Suprapubic skin (tissue), 4 donors: ENCODE results near the gene SPAG16. TPM values are rescaled to one million over a fixed set of nuclear protein-coding genes. Genes with fewer than 3 reads are reported as not detected.
"Not testable (repeated sequence)": the region's sequence is repeated elsewhere in the genome, so short reads cannot be mapped to it uniquely, and the experiment has no call there.

Experiments used
- DNase-seq, 2 donors: peaks; one replicate each; pipeline ENCODE4 v3.0.0-alpha.2; 2019; ENCODE audit warnings: low spot score in 2 of 2
- H3K27ac ChIP-seq: fragments of 200-600 bp; sonication (generic); one replicate; pipeline ENCODE4 v1.5.1; 2019
- H3K27me3 ChIP-seq: fragments of 200-600 bp; sonication (generic); one replicate; pipeline ENCODE4 v1.5.1; 2019
- H3K36me3 ChIP-seq: fragments of 200-600 bp; sonication (generic); one replicate; pipeline ENCODE4 v1.5.1; 2019
- H3K4me1 ChIP-seq: fragments of 200-600 bp; sonication (generic); one replicate; pipeline ENCODE4 v1.5.1; 2019
- H3K4me3 ChIP-seq: fragments of 200-600 bp; sonication (generic); one replicate; pipeline ENCODE4 v1.5.1; 2019; ENCODE audit warnings: mild to moderate bottlenecking
- H3K9me3 ChIP-seq: fragments of 200-600 bp; sonication (generic); one replicate; pipeline ENCODE4 v1.5.1; 2019
- CTCF ChIP-seq, 2 donors: fragments of 200-600 bp in 1 of 2; fragments of 450-650 bp in 1 of 2; sonication (generic) in 1 of 2; IDR thresholded peaks; one replicate each; pipeline ENCODE4 v1.5.1; 2016 to 2019; ENCODE audit warnings: antibody characterized with exemption in 2 of 2, mild to moderate bottlenecking in 1 of 2, moderate library complexity in 1 of 2
- EP300 ChIP-seq: sonication (generic); formaldehyde crosslinking; IDR thresholded peaks from one replicate; pipeline ENCODE4 v1.6.1; 2017; ENCODE audit warnings: antibody characterized with exemption
- POLR2A ChIP-seq, 2 donors: fragments of 450-650 bp; IDR thresholded peaks; one replicate each; pipeline ENCODE4 v1.6.1; 2017; ENCODE audit warnings: antibody characterized with exemption in 2 of 2, mild to moderate bottlenecking in 2 of 2, moderate library complexity in 2 of 2
- POLR2AphosphoS5 ChIP-seq, 3 donors: sonication (generic); formaldehyde crosslinking; IDR thresholded peaks; one replicate each; pipeline ENCODE4 v1.6.1; 2017; ENCODE audit warnings: antibody characterized with exemption in 3 of 3
- WGBS: methylation state at CpG from one replicate; pipeline ENCODE4 v1.1.5; 2018; 5-methylcytosine and 5-hydroxymethylcytosine counted together
- total RNA-seq, 4 donors: library from RNA; depleted of rRNA; stranded (reverse); fragments of >200 nt; gene quantifications; one replicate each; pipeline ENCODE4 v1.1.0, GENCODE V29; 2016

Gene SPAG16
- total RNA-seq, 4 donors from 2014 or later: 17.5 to 31.4 (median 22.0) TPM

GRCh38 chr2:213991453-213992108, 707.3 kb downstream of the SPAG16 start:
- TF ChIP-seq CTCF (IDR thresholded peaks at IDR 0.05): no peak
- TF ChIP-seq POLR2AphosphoS5 (IDR thresholded peaks at IDR 0.05): no peak
- no peak for TF ChIP-seq POLR2A (IDR thresholded peaks at IDR 0.05)
- no peak for TF ChIP-seq EP300
- H3K4me3 ChIP-seq: no peak overlapping the region
- H3K36me3 ChIP-seq: no peaks in the 10 kb centered on the region
- H3K27ac ChIP-seq: no peak overlapping the region
- DNase-seq: no peak
- no peaks in the 10 kb centered on the region for H3K9me3 ChIP-seq
- no peaks in the 10 kb centered on the region for H3K27me3 ChIP-seq
- WGBS: 82% methylated on average over 5 of the region's 5 CpGs
- no peaks in the 10 kb centered on the region for H3K4me1 ChIP-seq

GRCh38 chr2:213995400-213996105, 711.3 kb downstream of the SPAG16 start:
- H3K27ac ChIP-seq: no peak overlapping the region
- no peaks in the 10 kb centered on the region for H3K9me3 ChIP-seq
- TF ChIP-seq POLR2AphosphoS5 (IDR thresholded peaks at IDR 0.05): no peak
- TF ChIP-seq EP300: no peak
- no peak for TF ChIP-seq CTCF (IDR thresholded peaks at IDR 0.05)
- TF ChIP-seq POLR2A (IDR thresholded peaks at IDR 0.05): no peak
- H3K36me3 ChIP-seq: no peaks in the 10 kb centered on the region
- WGBS: 64% methylated on average over 1 of the region's 1 CpG
- no peak overlapping the region for H3K4me3 ChIP-seq
- no peaks in the 10 kb centered on the region for H3K4me1 ChIP-seq
- H3K27me3 ChIP-seq: no peaks in the 10 kb centered on the region
- DNase-seq: no peak

- not testable (repeated sequence) for H3K27me3 ChIP-seq, H3K4me1 ChIP-seq, H3K4me3 ChIP-seq, H3K27ac ChIP-seq, DNase-seq, H3K9me3 ChIP-seq, H3K36me3 ChIP-seq
- WGBS: 45% methylated on average over 3 of the region's 3 CpGs
Observed at GRCh38 chr2:213998976-213999375, 714.7 kb downstream of the SPAG16 start.

GRCh38 chr2:214004463-214004862, 720.2 kb downstream of the SPAG16 start:
- TF ChIP-seq POLR2A (IDR thresholded peaks at IDR 0.05): no peak
- no peak for TF ChIP-seq CTCF (IDR thresholded peaks at IDR 0.05)
- TF ChIP-seq POLR2AphosphoS5 (IDR thresholded peaks at IDR 0.05): no peak
- no peak for TF ChIP-seq EP300
- 92% methylated on average over 6 of the region's 6 CpGs for WGBS
- H3K36me3 ChIP-seq: no peaks in the 10 kb centered on the region
- no peaks in the 10 kb centered on the region for H3K9me3 ChIP-seq
- no peaks in the 10 kb centered on the region for H3K4me1 ChIP-seq
- no peaks in the 10 kb centered on the region for H3K27me3 ChIP-seq
- H3K4me3 ChIP-seq: no peak overlapping the region
- DNase-seq: no peak
- H3K27ac ChIP-seq: no peak overlapping the region

- 51% methylated on average over 5 of the region's 5 CpGs for WGBS
- Histone ChIP-seq H3K27me3 (no peaks in the 10 kb centered on the region), H3K4me3 (no peak overlapping the region), H3K9me3 (no peaks in the 10 kb centered on the region), H3K27ac (no peak overlapping the region), H3K4me1 (no peaks in the 10 kb centered on the region), H3K36me3 (no peaks in the 10 kb centered on the region)
- DNase-seq: no peak
- no peak for TF ChIP-seq POLR2AphosphoS5 (IDR thresholded peaks at IDR 0.05)
- TF ChIP-seq POLR2A (IDR thresholded peaks at IDR 0.05): no peak
- TF ChIP-seq CTCF (IDR thresholded peaks at IDR 0.05): no peak
- TF ChIP-seq EP300: no peak
Observed at GRCh38 chr2:214005337-214005736, 721.1 kb downstream of the SPAG16 start.
